H1 (cell line): Measurements from ENCODE around the gene ADCY5. TPM values are rescaled to one million over a fixed set of nuclear protein-coding genes. Genes with fewer than 3 reads are reported as not detected.

Source experiments
- BACH1 ChIP-seq: IDR thresholded peaks from 2 replicates; pipeline ENCODE4 v1.6.1; 2012; ENCODE audit warnings: low read length, improper control_type of control experiment
- CHD1 ChIP-seq: IDR thresholded peaks from 2 replicates; pipeline ENCODE4 v1.6.1; 2012; ENCODE audit warnings: low read depth, low read length, improper control_type of control experiment
- CHD7 ChIP-seq: fragments of 300-600 bp; sonication (generic); IDR thresholded peaks from 2 replicates; pipeline ENCODE4 v1.7.1; 2012; ENCODE audit warnings: low read length, moderate library complexity, mild to moderate bottlenecking, inconsistent platforms; ENCODE audit not compliant: insufficient replicate concordance
- JUND ChIP-seq: IDR thresholded peaks from 2 replicates; pipeline ENCODE4 v1.6.1; 2011; ENCODE audit warnings: mild to moderate bottlenecking, improper control_type of control experiment, low read length
- RFX5 ChIP-seq: IDR thresholded peaks from 2 replicates; pipeline ENCODE4 v1.6.1; 2011; ENCODE audit warnings: low read depth, low read length, improper control_type of control experiment, borderline replicate concordance
- SAP30 ChIP-seq: fragments of 300-600 bp; sonication (generic); IDR thresholded peaks from 2 replicates; pipeline ENCODE4 v1.7.1; 2012; ENCODE audit warnings: low read length, moderate library complexity, mild to moderate bottlenecking, inconsistent platforms; ENCODE audit not compliant: insufficient read depth, insufficient replicate concordance
- SP1 ChIP-seq: IDR thresholded peaks from 2 replicates; pipeline ENCODE4 v1.6.1; 2011; ENCODE audit warnings: low read depth, low read length
- SUZ12 ChIP-seq: fragments of 200-600 bp; sonication (generic); IDR thresholded peaks from 2 replicates; pipeline ENCODE4 v1.6.1; 2012; ENCODE audit warnings: mild to moderate bottlenecking, inconsistent platforms, low read length, moderate library complexity, mixed read lengths
- TAF7 ChIP-seq: optimal IDR thresholded peaks from 2 replicates; pipeline ENCODE3; 2011; ENCODE audit warnings: low read depth, mild to moderate bottlenecking, inconsistent platforms, low read length, moderate library complexity, borderline replicate concordance
- USF2 ChIP-seq: IDR thresholded peaks from 2 replicates; pipeline ENCODE4 v1.6.1; 2011; ENCODE audit warnings: low read length, improper control_type of control experiment
- ZNF274 ChIP-seq: IDR thresholded peaks from 2 replicates; pipeline ENCODE4 v1.7.0; 2012; ENCODE audit warnings: low read length, borderline replicate concordance; ENCODE audit errors: extremely low read depth
- polyA plus RNA-seq, 7 experiments: library from polyadenylated mRNA; depleted of rRNA in 3 of 7; stranded (reverse) in 5 of 7; unstranded in 2 of 7; fragments of >200 nt in 5 of 7; fragments of 200-250 nt in 2 of 7; gene quantifications; 1 replicate in 5 of 7; 2 replicates in 1 of 7; 4 replicates in 1 of 7; pipeline versions ENCODE4 v1.2.1 to v1.2.3, GENCODE V29; 2011 to 2013; ENCODE audit warnings: missing spikeins in 2 of 7, mixed read lengths in 2 of 7
- total RNA-seq: library from RNA; stranded (reverse); fragmentation: NEBNext Ultra II Directional; extraction: Animal tissue kit (Norgen Biotek cat#: 25700); gene quantifications from 2 replicates; pipeline ENCODE4 v1.2.1, GENCODE V29; 2021

ADCY5 gene
- total and polyA plus RNA-seq, 2 of the 8 experiments (the other 6 are each of a cell fraction or from before 2014, with no cell fraction given): 18.9 to 40.8 TPM

- TF ChIP-seq CHD7: no peak
- TF ChIP-seq BACH1: no peak
- TF ChIP-seq TAF7: no peak
- no peak for TF ChIP-seq ZNF274
- TF ChIP-seq SAP30: no peak
- TF ChIP-seq USF2: no peak
- no peak for TF ChIP-seq CHD1
- TF ChIP-seq RFX5: no peak
- TF ChIP-seq SP1: no peak
- TF ChIP-seq JUND: no peak
- no peak for TF ChIP-seq SUZ12
These were observed 212.0 kb downstream of the ADCY5 start (continued) for GRCh38 chr3:123236902-123237301.
